Vagina (tissue), 2 donors: ENCODE data around the gene RBM15B.
A peak's percentile ranks its signal among the peaks of the same experiment; 100 is the strongest.

ENCODE experiments used
- CTCF ChIP-seq, 3 experiments: fragments of 450-650 bp in 2 of 3; fragments of 200-600 bp in 1 of 3; sonication (generic) in 1 of 3; IDR thresholded peaks; one replicate each; pipeline ENCODE4 v1.5.1; 2017 to 2019; ENCODE audit warnings: antibody characterized with exemption in 3 of 3, mild to moderate bottlenecking in 2 of 3, moderate library complexity in 2 of 3
- POLR2A ChIP-seq, 2 donors: fragments of 450-650 bp; IDR thresholded peaks; one replicate each; pipeline ENCODE4 v1.6.1; 2017; ENCODE audit warnings: antibody characterized with exemption in 2 of 2, mild to moderate bottlenecking in 2 of 2, moderate library complexity in 2 of 2
- POLR2AphosphoS5 ChIP-seq, 2 donors: sonication (generic); formaldehyde crosslinking; IDR thresholded peaks; one replicate each; pipeline ENCODE4 v1.9.0; 2017; ENCODE audit warnings: antibody characterized with exemption in 2 of 2, mild to moderate bottlenecking in 2 of 2, low read depth in 1 of 2; ENCODE audit not compliant: insufficient read depth in 1 of 2

GRCh38 chr3:51434746-51435327 is 43.8 kb downstream of the RBM15B start:
- TF ChIP-seq CTCF (IDR thresholded peaks at IDR 0.05) (peak in 2 of 3 experiments; percentile 22 to 23), POLR2A (IDR thresholded peaks at IDR 0.05) (no peak), POLR2AphosphoS5 (IDR thresholded peaks at IDR 0.05; ENCODE audit: insufficient read depth in 1 of 2, low read depth in 1 of 2) (no peak)
